Embryonic facial prominence (tissue), 1 donor: ENCODE data around the gene THOC3.
"Not testable (repeated sequence)": the region's sequence is repeated elsewhere in the genome, so short reads cannot be mapped to it uniquely, and the experiment has no call there.

ENCODE experiments used
- DNase-seq: peaks from one replicate; pipeline ENCODE4 v3.0.0-alpha.2; 2016; ENCODE audit errors: extremely low spot score

THOC3 gene

GRCh38 chr5:175940632-175941031 is 27.5 kb downstream of the THOC3 start:
- not testable (repeated sequence) for DNase-seq

- DNase-seq: not testable (repeated sequence)
Observed at GRCh38 chr5:175938489-175938888, 29.6 kb downstream of the THOC3 start.

GRCh38 chr5:175928752-175929151 is 39.4 kb downstream of the THOC3 start:
- DNase-seq: not testable (repeated sequence)

- DNase-seq: not testable (repeated sequence)
Observed at GRCh38 chr5:175925106-175925505, 43.0 kb downstream of the THOC3 start.

GRCh38 chr5:175922192-175922885 is 45.8 kb downstream of the THOC3 start:
- no peak for DNase-seq

- no peak for DNase-seq
Observed at GRCh38 chr5:175921061-175921730, 46.9 kb downstream of the THOC3 start.

GRCh38 chr5:175920231-175920811 is 47.8 kb downstream of the THOC3 start:
- DNase-seq: no peak

GRCh38 chr5:175915066-175916037 is 52.8 kb downstream of the THOC3 start:
- not testable (repeated sequence) for DNase-seq

- not testable (repeated sequence) for DNase-seq
Observed at GRCh38 chr5:175913835-175914672, 54.1 kb downstream of the THOC3 start.

GRCh38 chr5:175910072-175910471 is 58.0 kb downstream of the THOC3 start:
- DNase-seq: not testable (repeated sequence)
